AG09319 (cell line): Measurements from ENCODE around the gene ZMPSTE24.
A peak's percentile ranks its signal among the peaks of the same experiment; 100 is the strongest.

Experiments
- DNase-seq: peaks from one replicate; pipeline ENCODE4 v3.0.0-alpha.2; 2010; ENCODE audit warnings: low read depth; ENCODE audit errors: extremely low read depth
- TF ChIP-seq, protein P1 (sequence below): IDR thresholded peaks from 2 replicates; pipeline ENCODE4 v1.5.1; 2011; ENCODE audit warnings: low read depth, mild to moderate bottlenecking, inconsistent platforms, low read length, moderate library complexity

The ZMPSTE24 gene

DNA sequence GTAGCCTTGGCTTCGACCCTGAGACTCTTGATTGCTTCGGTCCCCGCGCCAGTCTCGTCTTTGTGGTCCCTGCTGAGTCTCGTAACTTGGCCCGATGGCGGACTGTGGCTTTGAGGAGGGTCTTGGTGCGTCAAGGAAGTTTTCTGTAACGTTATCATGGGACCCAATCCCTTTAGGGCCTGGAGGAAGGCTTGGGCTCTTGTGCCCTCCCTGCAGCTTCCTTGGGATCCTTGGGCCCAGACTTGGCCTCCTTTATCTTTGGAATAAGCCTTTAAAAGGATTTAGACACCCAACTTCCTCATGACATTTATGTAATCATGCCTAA, 371 bp downstream of the ZMPSTE24 start:
- TF ChIP-seq, protein P1, sequence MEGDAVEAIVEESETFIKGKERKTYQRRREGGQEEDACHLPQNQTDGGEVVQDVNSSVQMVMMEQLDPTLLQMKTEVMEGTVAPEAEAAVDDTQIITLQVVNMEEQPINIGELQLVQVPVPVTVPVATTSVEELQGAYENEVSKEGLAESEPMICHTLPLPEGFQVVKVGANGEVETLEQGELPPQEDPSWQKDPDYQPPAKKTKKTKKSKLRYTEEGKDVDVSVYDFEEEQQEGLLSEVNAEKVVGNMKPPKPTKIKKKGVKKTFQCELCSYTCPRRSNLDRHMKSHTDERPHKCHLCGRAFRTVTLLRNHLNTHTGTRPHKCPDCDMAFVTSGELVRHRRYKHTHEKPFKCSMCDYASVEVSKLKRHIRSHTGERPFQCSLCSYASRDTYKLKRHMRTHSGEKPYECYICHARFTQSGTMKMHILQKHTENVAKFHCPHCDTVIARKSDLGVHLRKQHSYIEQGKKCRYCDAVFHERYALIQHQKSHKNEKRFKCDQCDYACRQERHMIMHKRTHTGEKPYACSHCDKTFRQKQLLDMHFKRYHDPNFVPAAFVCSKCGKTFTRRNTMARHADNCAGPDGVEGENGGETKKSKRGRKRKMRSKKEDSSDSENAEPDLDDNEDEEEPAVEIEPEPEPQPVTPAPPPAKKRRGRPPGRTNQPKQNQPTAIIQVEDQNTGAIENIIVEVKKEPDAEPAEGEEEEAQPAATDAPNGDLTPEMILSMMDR: no peak

DNA sequence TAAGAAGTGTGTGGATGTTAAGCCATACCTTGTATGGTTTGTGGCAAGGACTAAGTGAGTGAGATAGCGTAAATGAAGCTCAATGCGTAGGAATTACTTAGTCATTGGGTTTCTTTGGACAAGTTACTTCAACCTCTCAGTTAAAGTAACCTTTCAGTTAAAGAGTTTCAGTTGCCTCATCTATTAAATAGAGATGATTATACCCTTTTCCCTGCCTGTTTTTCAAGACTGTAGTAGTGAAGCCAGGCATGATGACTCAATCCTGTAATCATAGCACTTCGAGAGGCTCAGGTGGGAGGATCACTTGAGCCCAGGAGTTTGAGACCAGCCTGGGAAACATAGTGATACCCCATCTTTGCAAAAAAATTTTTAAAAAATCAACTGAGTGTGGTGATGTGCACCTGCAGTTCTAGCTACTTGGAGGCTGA, 6.3 kb downstream of the ZMPSTE24 start:
- DNase-seq: no peak
- TF ChIP-seq, protein P1: no peak

More for the DNA sequence above, 371 bp downstream of the ZMPSTE24 start:
- DNase-seq: no peak

DNA sequence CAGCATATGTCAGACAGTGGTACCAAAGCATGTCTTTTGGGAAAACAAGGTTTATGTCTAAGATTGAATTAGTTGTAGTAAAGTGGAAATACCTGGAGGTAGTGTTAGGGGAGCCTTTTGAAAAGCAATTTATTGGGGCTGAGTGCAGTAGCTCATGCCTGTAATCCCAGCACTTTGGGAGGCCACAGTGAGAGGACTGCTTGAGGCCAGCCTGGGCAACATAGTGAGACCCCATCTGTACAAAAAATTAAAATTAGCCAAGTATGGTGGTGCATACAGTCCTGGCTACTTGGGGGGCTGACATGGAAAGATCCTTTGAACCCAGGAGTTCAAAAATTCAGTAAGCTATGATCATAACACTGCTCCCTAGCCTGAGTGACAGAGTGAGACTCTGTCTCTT, 7.3 kb downstream of the ZMPSTE24 start:
- no peak for DNase-seq
- TF ChIP-seq, protein P1: no peak

DNA sequence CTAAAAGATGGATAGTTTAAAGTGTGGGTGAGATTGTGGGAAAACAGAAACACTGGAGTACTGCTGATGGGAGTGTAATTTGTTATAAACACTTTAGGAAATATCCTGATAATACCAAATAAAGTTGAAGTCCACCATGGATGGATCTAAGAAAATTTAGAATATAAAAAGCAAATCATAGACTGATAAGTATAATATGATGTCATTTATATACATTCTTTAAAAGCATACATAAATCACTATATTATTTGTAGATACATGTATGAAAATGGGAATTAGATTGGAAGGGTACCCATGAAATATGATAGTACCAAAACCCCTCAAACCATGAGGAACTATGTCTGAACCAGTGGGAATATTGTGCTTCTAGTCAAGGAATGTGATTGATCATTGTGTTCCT, 7.9 kb downstream of the ZMPSTE24 start:
- DNase-seq: no peak
- TF ChIP-seq, protein P1: no peak

DNA sequence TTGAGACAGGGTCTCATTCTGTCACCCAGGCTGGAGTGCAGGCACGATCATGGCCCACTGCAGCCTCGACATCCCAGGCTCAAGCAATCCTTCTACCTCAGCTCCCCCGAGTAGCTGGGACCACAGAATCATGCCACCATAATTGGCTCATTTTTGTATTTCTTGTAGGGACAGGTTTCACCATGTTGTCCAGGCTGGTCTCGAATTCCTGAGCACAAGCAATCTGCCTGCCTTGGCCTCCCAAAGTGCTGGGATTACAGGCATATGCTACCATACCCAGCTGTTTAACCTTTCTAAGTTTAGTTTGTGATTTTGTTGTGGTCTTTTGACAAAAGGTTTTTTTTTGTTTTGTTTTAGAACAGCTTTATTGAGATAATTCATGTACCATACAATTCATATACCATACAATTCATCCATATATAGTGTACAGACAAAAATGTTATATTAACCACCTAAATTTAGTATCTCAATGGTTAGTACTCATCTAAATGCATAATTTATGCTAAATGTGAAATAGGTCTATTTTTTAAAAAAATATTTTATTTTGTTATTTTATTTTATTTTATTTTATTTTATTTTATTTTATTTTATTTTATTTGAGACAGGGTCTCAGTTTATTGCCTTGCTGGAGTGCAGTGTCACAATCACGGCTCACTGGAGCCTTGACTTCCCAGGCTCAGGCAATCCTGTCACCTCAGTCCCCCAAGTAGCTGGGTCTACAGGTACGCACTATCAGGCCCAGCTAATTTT, 8.9 kb downstream of the ZMPSTE24 start:
- no peak for DNase-seq

DNA sequence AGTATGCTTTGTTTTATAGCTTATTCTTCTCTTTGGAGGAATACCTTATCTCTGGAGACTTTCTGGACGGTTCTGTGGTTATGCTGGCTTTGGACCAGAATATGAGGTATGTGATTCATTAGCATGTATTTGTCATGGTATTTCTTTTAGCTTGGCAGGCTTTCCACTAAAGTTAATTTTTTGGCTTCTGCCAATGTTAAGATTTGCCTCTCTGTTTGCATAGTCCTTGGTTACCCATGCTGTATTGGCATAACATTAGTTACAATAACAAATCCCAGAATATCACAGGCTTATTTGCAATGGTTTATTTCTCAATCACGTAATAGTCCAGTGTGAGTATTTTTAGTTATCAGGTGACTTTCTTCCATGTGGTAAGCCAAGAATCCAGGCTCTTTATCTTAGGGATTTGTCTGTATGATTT, 9.7 kb downstream of the ZMPSTE24 start:
- TF ChIP-seq, protein P1: no peak
- peak; percentile 97 for DNase-seq

More for the DNA sequence above, 8.9 kb downstream of the ZMPSTE24 start:
- TF ChIP-seq, protein P1: no peak

DNA sequence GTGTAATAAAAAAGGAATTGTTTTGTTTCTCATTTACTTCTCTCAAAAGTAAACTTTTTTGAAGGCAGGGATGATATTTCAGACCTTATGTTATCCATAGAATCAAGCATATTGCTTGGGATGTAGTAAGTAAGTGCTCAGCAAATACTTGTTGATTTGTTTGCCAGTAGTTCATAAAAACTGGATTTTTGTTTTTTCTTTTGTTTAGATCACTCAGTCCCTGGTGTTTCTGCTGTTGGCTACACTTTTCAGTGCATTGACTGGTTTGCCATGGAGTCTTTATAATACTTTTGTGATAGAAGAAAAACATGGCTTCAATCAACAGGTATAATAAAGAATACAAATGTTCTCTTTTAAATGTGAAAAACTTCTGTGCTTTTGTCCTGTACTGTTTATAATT, 10.2 kb downstream of the ZMPSTE24 start:
- TF ChIP-seq, protein P1: no peak
- DNase-seq: no peak
